Measurements from ENCODE around the gene PRSS53. TPM values are rescaled to one million over a fixed set of nuclear protein-coding genes. Genes with fewer than 3 reads are reported as not detected.

The PRSS53 gene
- total and polyA plus RNA-seq, 10 of the 15 experiments (the other 5 are each of a cell fraction or from before 2014, with no cell fraction given): 0.35 to 3.4 (median 0.88) TPM; not detected in 2

DNA sequence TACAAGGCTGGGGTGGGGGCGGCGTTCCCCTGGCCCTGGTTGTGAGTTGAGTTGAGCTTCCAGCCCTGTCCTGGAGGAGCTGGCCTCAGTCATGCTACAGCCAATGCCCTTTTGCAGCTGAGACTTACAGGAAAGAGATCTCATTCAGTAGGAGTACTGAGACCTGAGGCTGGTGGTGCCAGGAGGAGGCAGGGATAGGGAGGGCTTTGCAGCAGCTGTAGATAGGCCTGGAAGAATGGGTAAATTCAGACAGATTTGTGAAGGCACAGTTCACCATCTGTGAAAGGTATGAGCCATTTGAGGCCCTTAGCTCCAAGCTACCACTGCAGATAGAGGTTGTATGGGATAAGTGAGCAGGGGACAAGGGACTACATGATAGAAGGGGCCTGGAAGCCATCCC, 49.8 kb downstream of the PRSS53 start:
- no peak for ATAC-seq
- BruUV-seq (replicated peaks): no TSS peak
- intact Hi-C loops (cut with micrococcal nuclease; ENCODE audit: unreplicated experiment) (no loop called here), in situ Hi-C loops (cut with MboI) (no loop called here)
- ChIA-PET SMC1A (ENCODE audit: uncharacterized antibody, unreplicated experiment) (no interaction called here), RAD21 (ENCODE audit: unreplicated experiment) (no interaction called here), CTCF (no interaction called here), POLR2A (interaction anchor here (0.6 kb wide), 2 partner anchors 107 to 154 kb away, joined by 3 to 4 read pairs; no protein-coding TSS in a partner anchor)
- Histone ChIP-seq H4K20me1 (ENCODE audit: control insufficient read depth, insufficient read depth) (no peaks in the 10 kb centered on the region), H3K4me3 (no peak overlapping the region), H3K27ac (ENCODE audit: control insufficient read depth, insufficient read depth) (no peak overlapping the region), H3K4me1 (ENCODE audit: control insufficient read depth, insufficient read depth, low read length) (no peaks in the 10 kb centered on the region; the same call in 1 of the 2 replicates), H3K27me3 (replicated peaks in 1 of 2; ENCODE audit: control insufficient read depth in 2 of 2, insufficient read depth in 2 of 2, low read length in 1 of 2) (no peaks in the 10 kb centered on the region), H3K9me3 (replicated peaks; ENCODE audit: control insufficient read depth, insufficient read depth, low read length) (no peaks in the 10 kb centered on the region), H3K4me2 (ENCODE audit: control insufficient read depth, insufficient read depth) (no peak overlapping the region), H2AFZ (ENCODE audit: control insufficient read depth, low read depth, low read length) (no peak overlapping the region), H3K36me3 (ENCODE audit: control insufficient read depth in 2 of 2, insufficient read depth in 2 of 2, low read length in 1 of 2) (peaks cover 1 to 17% of the 10 kb centered on the region in 2 experiments; a peak in 3 of 4 replicates), H3K79me2 (ENCODE audit: control insufficient read depth, insufficient read depth, low read length) (peaks cover 4% of the 10 kb centered on the region), H3K9ac (ENCODE audit: control insufficient read depth, insufficient read depth, low read length) (no peak overlapping the region)
- TF ChIP-seq ZNF207 (IDR thresholded peaks at IDR 0.05; ENCODE audit: borderline replicate concordance): no peak
- no peak for TF ChIP-seq BRCA1 (IDR thresholded peaks at IDR 0.05; ENCODE audit: low read depth, low read length)
- TF ChIP-seq HDGF (IDR thresholded peaks at IDR 0.05): no peak
- no peak for TF ChIP-seq MTA3 (IDR thresholded peaks at IDR 0.05; ENCODE audit: borderline replicate concordance, low read length)
- TF ChIP-seq ZNF687 (IDR thresholded peaks at IDR 0.05): no peak
- no peak for TF ChIP-seq CBFB (IDR thresholded peaks at IDR 0.05; ENCODE audit: low read depth)
- no peak for TF ChIP-seq SMAD5 (IDR thresholded peaks at IDR 0.05; ENCODE audit: low read depth)
- no peak for TF ChIP-seq BCL3 (IDR thresholded peaks at IDR 0.05; ENCODE audit: borderline replicate concordance, insufficient read depth, low read depth, low read length, poor library complexity, severe bottlenecking)
- TF ChIP-seq SRF (IDR thresholded peaks at IDR 0.05; ENCODE audit: low read depth in 2 of 2, low read length in 2 of 2): no peak
- FAIRE-seq: no peak
- DNase-seq (ENCODE audit: low read depth, low spot score): no peak
- 93% methylated on average over 2 of the region's 2 CpGs for WGBS (ENCODE audit: insufficient coverage, insufficient replicate concordance, low lambda C conversion rate, missing lambda C conversion rate)

Measured in GM12878 (cell line).